Measurements from ENCODE around the gene APBA2.

GRCh38 chr15:28942046-28942445 is 56.3 kb downstream of the APBA2 start:
- TF ChIP-seq CTCF (IDR thresholded peaks at IDR 0.05): no peak
- TF ChIP-seq POLR2AphosphoS5 (IDR thresholded peaks at IDR 0.05; ENCODE audit: insufficient read depth in 1 of 2, low read depth in 1 of 2): no peak
